Ishikawa (cell line): ENCODE measurements around the gene ZNF700.

Experiments
- CREB1 ChIP-seq: IDR thresholded peaks from 2 replicates; pipeline ENCODE4 v1.6.1; 2012; ENCODE audit warnings: low read depth
- MAX ChIP-seq: IDR thresholded peaks from 2 replicates; pipeline ENCODE4 v1.6.1; 2012
- RAD21 ChIP-seq: IDR thresholded peaks from 2 replicates; pipeline ENCODE4 v1.6.1; 2012; ENCODE audit warnings: low read depth
- TEAD4 ChIP-seq: IDR thresholded peaks from 2 replicates; pipeline ENCODE4 v1.6.1; 2012
- YY1 ChIP-seq: IDR thresholded peaks from 2 replicates; pipeline ENCODE4 v1.6.1; 2012; ENCODE audit warnings: low read depth
- ZBTB7A ChIP-seq: IDR thresholded peaks from 2 replicates; pipeline ENCODE4 v1.6.1; 2012; ENCODE audit warnings: low read depth

GRCh38 chr19:11882606-11883005 is 42.3 kb upstream of the ZNF700 start:
- no peak for TF ChIP-seq RAD21
- TF ChIP-seq MAX, result no peak
- TF ChIP-seq YY1, result no peak
- no peak for TF ChIP-seq CREB1
- TF ChIP-seq TEAD4, result no peak
- TF ChIP-seq ZBTB7A, result no peak
